K562 (cell line): ENCODE measurements around the gene SAMD14. TPM values are rescaled to one million over a fixed set of nuclear protein-coding genes. Genes with fewer than 3 reads are reported as not detected.

Experiments
- BRCA1 ChIP-seq, 2 experiments: fragments of 450-650 bp in 1 of 2; sonication (generic) in 1 of 2; formaldehyde crosslinking in 1 of 2; IDR thresholded peaks; 2 replicates each; pipeline versions ENCODE4 v1.5.0 to v1.6.1; 2017 to 2020; ENCODE audit warnings: mild to moderate bottlenecking in 1 of 2, missing genetic modification reagents in 1 of 2
- FIP1L1 ChIP-seq: fragments of 200-400 bp; formaldehyde crosslinking; IDR thresholded peaks from 2 replicates; pipeline ENCODE4 v1.6.1; 2018; ENCODE audit warnings: mild to moderate bottlenecking, low read depth, low read length; ENCODE audit not compliant: poor library complexity, severe bottlenecking
- GATAD2B ChIP-seq: fragments of 450-650 bp; IDR thresholded peaks from 2 replicates; pipeline ENCODE4 v1.6.1; 2017; ENCODE audit warnings: mild to moderate bottlenecking, borderline replicate concordance
- HIVEP1 ChIP-seq: fragments of 250-450 bp; sonication (Bioruptor Pico); IDR thresholded peaks from 2 replicates; pipeline ENCODE4 v1.4.0; 2020; ENCODE audit warnings: mild to moderate bottlenecking
- PHB2 ChIP-seq: fragments of 450-650 bp; IDR thresholded peaks from 2 replicates; pipeline ENCODE4 v1.6.1; 2017; ENCODE audit warnings: low read depth
- PHF8 ChIP-seq: fragments of 200-600 bp; sonication (generic); IDR thresholded peaks from 2 replicates; pipeline ENCODE4 v1.6.1; 2012; ENCODE audit warnings: mixed run types, mild to moderate bottlenecking, inconsistent platforms, low read length, moderate library complexity, borderline replicate concordance
- PYGO2 ChIP-seq: fragments of 450-650 bp; IDR thresholded peaks from 2 replicates; pipeline ENCODE4 v1.6.1; 2016; ENCODE audit warnings: mild to moderate bottlenecking, missing genetic modification characterization, moderate library complexity, missing compliant biosample characterization
- RBM14 ChIP-seq: fragments of 200-400 bp; formaldehyde crosslinking; IDR thresholded peaks from 2 replicates; pipeline ENCODE4 v1.6.1; 2018; ENCODE audit warnings: low read depth, mild to moderate bottlenecking, low read length, moderate library complexity, borderline replicate concordance; ENCODE audit not compliant: insufficient read depth
- RNF2 ChIP-seq: sonication (generic); IDR thresholded peaks from 2 replicates; pipeline ENCODE4 v1.6.1; 2016
- SMAD1 ChIP-seq: fragments of 150-350 bp; IDR thresholded peaks from 2 replicates; pipeline ENCODE4 v1.6.1; 2014; ENCODE audit warnings: low read length, low read depth; ENCODE audit not compliant: partially characterized antibody
- SREBF2 ChIP-seq: sonication (generic); formaldehyde crosslinking; IDR thresholded peaks from 2 replicates; pipeline ENCODE4 v1.4.0; 2020; ENCODE audit warnings: mild to moderate bottlenecking, missing genetic modification reagents
- SRSF7 ChIP-seq: fragments of 200-400 bp; formaldehyde crosslinking; optimal IDR thresholded peaks from 2 replicates; pipeline ENCODE3; 2017; ENCODE audit warnings: mild to moderate bottlenecking, low read depth, low read length
- ZNF277 ChIP-seq: fragments of 250-450 bp; sonication (Bioruptor Pico); IDR thresholded peaks from 2 replicates; pipeline ENCODE4 v1.8.0; 2022; ENCODE audit warnings: inconsistent platforms, mild to moderate bottlenecking, moderate library complexity, borderline replicate concordance
- ZNF778 ChIP-seq: fragments of 450-650 bp; formaldehyde crosslinking; IDR thresholded peaks from 2 replicates; pipeline ENCODE4 v1.4.0; 2020; ENCODE audit warnings: mild to moderate bottlenecking, moderate library complexity
- polyA plus RNA-seq, 8 experiments: library from polyadenylated mRNA; depleted of rRNA in 4 of 8; stranded (reverse) in 5 of 8; unstranded in 3 of 8; fragments of >200 nt; fragmentation: Nextera tagmentation in 2 of 8; fragmentation: Illumina TruSeq in 1 of 8; extraction: Ambion mirVana in 2 of 8; extraction: Trizol in 1 of 8; gene quantifications; 2 replicates each; pipeline versions ENCODE4 v1.2.1 to v1.2.3, GENCODE V29; 2011 to 2014; ENCODE audit warnings: inconsistent platforms in 1 of 8, missing spikeins in 1 of 8
- total RNA-seq, 7 experiments: library from RNA; depleted of rRNA in 6 of 7; stranded (reverse); fragments of >200 nt in 6 of 7; fragmentation: Illumina TruSeq in 2 of 7; extraction: Trizol in 2 of 7; gene quantifications; 2 replicates each; pipeline versions ENCODE4 v1.2.1 to v1.2.3, GENCODE V29; 2011 to 2021; ENCODE audit warnings: low replicate concordance in 1 of 7
- TF ChIP-seq, protein P1 (sequence below): sonication (generic); IDR thresholded peaks from 2 replicates; pipeline ENCODE4 v1.6.1; 2016
- TF ChIP-seq, protein P2 (sequence below): fragments of 250-450 bp; sonication (Bioruptor Pico); IDR thresholded peaks from 2 replicates; pipeline ENCODE4 v1.5.0; 2020; ENCODE audit warnings: mild to moderate bottlenecking, borderline replicate concordance
- TF ChIP-seq, protein P3 (sequence below), 2 experiments: fragments of 450-650 bp in 1 of 2; sonication (generic) in 1 of 2; formaldehyde crosslinking; conservative IDR thresholded peaks; 2 replicates each; pipeline versions ENCODE4 v1.4.0 to v1.8.1; 2020 to 2022; ENCODE audit warnings: mild to moderate bottlenecking in 1 of 2, missing genetic modification reagents in 1 of 2
- TF ChIP-seq, protein P4 (sequence below): sonication (generic); formaldehyde crosslinking; IDR thresholded peaks from 2 replicates; pipeline ENCODE4 v1.8.0; 2022; ENCODE audit warnings: missing genetic modification reagents, mild to moderate bottlenecking, moderate library complexity, borderline replicate concordance

The SAMD14 gene
- total and polyA plus RNA-seq, 9 of the 15 experiments (the other 6 are each of a cell fraction or from before 2014, with no cell fraction given) = 0.04 to 0.07 TPM; not detected in 7

GRCh38 chr17:50117202-50118051 lies 12.5 kb downstream of the SAMD14 start (continued):
- TF ChIP-seq RBM14 (no peak), ZNF277 (CRISPR knock-in tag) (no peak), HIVEP1 (CRISPR knock-in tag) (no peak), SREBF2 (CRISPR knock-in tag) (no peak), FIP1L1 (peak; percentile 79), BRCA1 (IDR thresholded peaks at IDR 0.05) (no peak), BRCA1 (CRISPR knock-in tag; IDR thresholded peaks at IDR 0.05) (no peak), SRSF7 (no peak), SMAD1 (no peak), RNF2 (0 out of 2 replicates have a peak, but pooled peaks have one; percentile 44), ZNF778 (CRISPR knock-in tag) (no peak), PYGO2 (no peak), PHB2 (no peak), GATAD2B (0 out of 2 replicates have a peak, but pooled peaks have one; percentile 14), PHF8 (no peak)
- TF ChIP-seq, protein P1, sequence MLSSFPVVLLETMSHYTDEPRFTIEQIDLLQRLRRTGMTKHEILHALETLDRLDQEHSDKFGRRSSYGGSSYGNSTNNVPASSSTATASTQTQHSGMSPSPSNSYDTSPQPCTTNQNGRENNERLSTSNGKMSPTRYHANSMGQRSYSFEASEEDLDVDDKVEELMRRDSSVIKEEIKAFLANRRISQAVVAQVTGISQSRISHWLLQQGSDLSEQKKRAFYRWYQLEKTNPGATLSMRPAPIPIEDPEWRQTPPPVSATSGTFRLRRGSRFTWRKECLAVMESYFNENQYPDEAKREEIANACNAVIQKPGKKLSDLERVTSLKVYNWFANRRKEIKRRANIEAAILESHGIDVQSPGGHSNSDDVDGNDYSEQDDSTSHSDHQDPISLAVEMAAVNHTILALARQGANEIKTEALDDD = no peak
- TF ChIP-seq, protein P2, sequence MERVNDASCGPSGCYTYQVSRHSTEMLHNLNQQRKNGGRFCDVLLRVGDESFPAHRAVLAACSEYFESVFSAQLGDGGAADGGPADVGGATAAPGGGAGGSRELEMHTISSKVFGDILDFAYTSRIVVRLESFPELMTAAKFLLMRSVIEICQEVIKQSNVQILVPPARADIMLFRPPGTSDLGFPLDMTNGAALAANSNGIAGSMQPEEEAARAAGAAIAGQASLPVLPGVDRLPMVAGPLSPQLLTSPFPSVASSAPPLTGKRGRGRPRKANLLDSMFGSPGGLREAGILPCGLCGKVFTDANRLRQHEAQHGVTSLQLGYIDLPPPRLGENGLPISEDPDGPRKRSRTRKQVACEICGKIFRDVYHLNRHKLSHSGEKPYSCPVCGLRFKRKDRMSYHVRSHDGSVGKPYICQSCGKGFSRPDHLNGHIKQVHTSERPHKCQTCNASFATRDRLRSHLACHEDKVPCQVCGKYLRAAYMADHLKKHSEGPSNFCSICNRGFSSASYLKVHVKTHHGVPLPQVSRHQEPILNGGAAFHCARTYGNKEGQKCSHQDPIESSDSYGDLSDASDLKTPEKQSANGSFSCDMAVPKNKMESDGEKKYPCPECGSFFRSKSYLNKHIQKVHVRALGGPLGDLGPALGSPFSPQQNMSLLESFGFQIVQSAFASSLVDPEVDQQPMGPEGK (CRISPR knock-in tag) = no peak
- TF ChIP-seq, protein P3, sequence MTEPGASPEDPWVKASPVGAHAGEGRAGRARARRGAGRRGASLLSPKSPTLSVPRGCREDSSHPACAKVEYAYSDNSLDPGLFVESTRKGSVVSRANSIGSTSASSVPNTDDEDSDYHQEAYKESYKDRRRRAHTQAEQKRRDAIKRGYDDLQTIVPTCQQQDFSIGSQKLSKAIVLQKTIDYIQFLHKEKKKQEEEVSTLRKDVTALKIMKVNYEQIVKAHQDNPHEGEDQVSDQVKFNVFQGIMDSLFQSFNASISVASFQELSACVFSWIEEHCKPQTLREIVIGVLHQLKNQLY (CRISPR knock-in tag; conservative IDR thresholded peaks at IDR 0.05) = no peak
- TF ChIP-seq, protein P4, sequence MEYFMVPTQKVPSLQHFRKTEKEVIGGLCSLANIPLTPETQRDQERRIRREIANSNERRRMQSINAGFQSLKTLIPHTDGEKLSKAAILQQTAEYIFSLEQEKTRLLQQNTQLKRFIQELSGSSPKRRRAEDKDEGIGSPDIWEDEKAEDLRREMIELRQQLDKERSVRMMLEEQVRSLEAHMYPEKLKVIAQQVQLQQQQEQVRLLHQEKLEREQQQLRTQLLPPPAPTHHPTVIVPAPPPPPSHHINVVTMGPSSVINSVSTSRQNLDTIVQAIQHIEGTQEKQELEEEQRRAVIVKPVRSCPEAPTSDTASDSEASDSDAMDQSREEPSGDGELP (CRISPR knock-in tag) = peak; percentile 76; the same call in 1 of the 2 replicates
